HEK293T (cell line): ENCODE data around the gene OR7A5.
"Not testable (repeated sequence)": the region's sequence is repeated elsewhere in the genome, so short reads cannot be mapped to it uniquely, and the experiment has no call there.

Experiments used
- CTCF ChIA-PET: fragments of 350-600 bp; formaldehyde crosslinking; extraction: SDS; loops from one replicate; lab custom pipeline; 2021; ENCODE audit warnings: antibody characterized with exemption, inconsistent platforms; lab: Yijun Ruan, JAX
- POLR2A ChIA-PET: fragments of 350-600 bp; formaldehyde crosslinking; extraction: SDS; loops from one replicate; lab custom pipeline; 2020; ENCODE audit warnings: antibody characterized with exemption, inconsistent platforms; lab: Yijun Ruan, JAX
- DNase-seq: peaks from one replicate; pipeline ENCODE4 v3.0.0; 2012; ENCODE audit warnings: mixed read lengths; ENCODE audit errors: extremely low spot score
- BHLHE40 ChIP-seq: fragments of 450-650 bp; IDR thresholded peaks from 2 replicates; pipeline ENCODE4 v1.6.1; 2016; ENCODE audit warnings: mild to moderate bottlenecking, moderate library complexity, borderline replicate concordance
- CTBP1 ChIP-seq: fragments of 450-650 bp; IDR thresholded peaks from 2 replicates; pipeline ENCODE4 v1.6.1; 2016; ENCODE audit warnings: borderline replicate concordance
- ELF4 ChIP-seq: fragments of 450-650 bp; IDR thresholded peaks from 2 replicates; pipeline ENCODE4 v1.6.1; 2017; ENCODE audit warnings: antibody characterized with exemption
- FOXK2 ChIP-seq: fragments of 450-650 bp; IDR thresholded peaks from 2 replicates; pipeline ENCODE4 v1.6.1; 2016; ENCODE audit warnings: mild to moderate bottlenecking
- FOXM1 ChIP-seq: fragments of 450-650 bp; IDR thresholded peaks from 2 replicates; pipeline ENCODE4 v1.6.1; 2017; ENCODE audit warnings: mild to moderate bottlenecking, borderline replicate concordance
- HDGF ChIP-seq: fragments of 450-650 bp; IDR thresholded peaks from 2 replicates; pipeline ENCODE4 v1.6.1; 2017; ENCODE audit warnings: antibody characterized with exemption, borderline replicate concordance
- L3MBTL2 ChIP-seq: fragments of 450-650 bp; conservative IDR thresholded peaks from 2 replicates; pipeline ENCODE4 v1.6.1; 2016; ENCODE audit warnings: mild to moderate bottlenecking
- NFRKB ChIP-seq: fragments of 450-650 bp; IDR thresholded peaks from 2 replicates; pipeline ENCODE4 v1.6.1; 2016; ENCODE audit warnings: mild to moderate bottlenecking, moderate library complexity
- SP1 ChIP-seq: fragments of 450-650 bp; IDR thresholded peaks from 2 replicates; pipeline ENCODE4 v1.6.1; 2017
- SUZ12 ChIP-seq: fragments of 450-650 bp; IDR thresholded peaks from 2 replicates; pipeline ENCODE4 v1.6.1; 2016; ENCODE audit warnings: mild to moderate bottlenecking
- ZNF384 ChIP-seq: fragments of 450-650 bp; IDR thresholded peaks from 2 replicates; pipeline ENCODE4 v1.6.1; 2016

Gene OR7A5

GRCh38 chr19:14795078-14795721 is 39.8 kb downstream of the OR7A5 start:
- POLR2A ChIA-PET: no interaction called here
- CTCF ChIA-PET: no interaction called here
- TF ChIP-seq ZNF384 (no peak), HDGF (no peak), L3MBTL2 (no peak), CTBP1 (no peak), SP1 (no peak), ELF4 (no peak), SUZ12 (no peak), FOXM1 (no peak), FOXK2 (no peak)
- DNase-seq: no peak

GRCh38 chr19:14792250-14792649 is 42.7 kb downstream of the OR7A5 start:
- DNase-seq, CTCF ChIA-PET, POLR2A ChIA-PET: not testable (repeated sequence)

- TF ChIP-seq CTBP1 (no peak), L3MBTL2 (peak; percentile 57; the same call in 1 of the 2 replicates)
- CTCF ChIA-PET: interaction anchor here (0.5 to 1.5 kb wide), 6 partner anchors 10 to 368 kb away, joined by 3 to 17 read pairs (median 4); partner anchors contain the start of gene ZNF333
- POLR2A ChIA-PET: no interaction called here
- DNase-seq: peak; percentile 73
Measured at GRCh38 chr19:14786421-14786851, 48.5 kb downstream of the OR7A5 start.

- CTCF ChIA-PET: interaction anchor here (1.5 kb wide), 2 partner anchors 9 to 12 kb away, joined by 9 to 17 read pairs; no protein-coding TSS in a partner anchor
- POLR2A ChIA-PET, DNase-seq: not testable (repeated sequence)
Measured at GRCh38 chr19:14785102-14785793, 49.7 kb downstream of the OR7A5 start.

- POLR2A ChIA-PET, CTCF ChIA-PET, DNase-seq: not testable (repeated sequence)
Measured at GRCh38 chr19:14784730-14785101, 50.3 kb downstream of the OR7A5 start.

GRCh38 chr19:14783410-14783998 is 51.5 kb downstream of the OR7A5 start:
- CTCF ChIA-PET, DNase-seq, POLR2A ChIA-PET: not testable (repeated sequence)

GRCh38 chr19:14782626-14783409 is 52.2 kb downstream of the OR7A5 start:
- CTCF ChIA-PET: no interaction called here
- no peak for DNase-seq
- TF ChIP-seq NFRKB: no peak
- TF ChIP-seq FOXM1: no peak
- no peak for TF ChIP-seq ZNF384
- no peak for TF ChIP-seq SUZ12
- TF ChIP-seq ELF4: no peak
- TF ChIP-seq BHLHE40: no peak
- POLR2A ChIA-PET: no interaction called here

- CTCF ChIA-PET, DNase-seq, POLR2A ChIA-PET: not testable (repeated sequence)
Measured at GRCh38 chr19:14781713-14782536, 53.1 kb downstream of the OR7A5 start.

GRCh38 chr19:14780622-14781225 is 54.3 kb downstream of the OR7A5 start:
- DNase-seq, CTCF ChIA-PET, POLR2A ChIA-PET: not testable (repeated sequence)
